HG02571 (cell line): ENCODE measurements around the gene DGKI.

Experiments used
- ATAC-seq: cut with Tn5 transposase; IDR thresholded peaks from one replicate; pipeline ENCODE4 v1.9.1; 2021; ENCODE audit warnings: mild to moderate bottlenecking, moderate library complexity; ENCODE audit not compliant: unreplicated experiment

The DGKI gene

GRCh38 chr7:137388916-137389315, 457.9 kb downstream of the DGKI start:
- ATAC-seq = no peak

- no peak for ATAC-seq
Observed at GRCh38 chr7:137386966-137387365, 459.8 kb downstream of the DGKI start.

DNA sequence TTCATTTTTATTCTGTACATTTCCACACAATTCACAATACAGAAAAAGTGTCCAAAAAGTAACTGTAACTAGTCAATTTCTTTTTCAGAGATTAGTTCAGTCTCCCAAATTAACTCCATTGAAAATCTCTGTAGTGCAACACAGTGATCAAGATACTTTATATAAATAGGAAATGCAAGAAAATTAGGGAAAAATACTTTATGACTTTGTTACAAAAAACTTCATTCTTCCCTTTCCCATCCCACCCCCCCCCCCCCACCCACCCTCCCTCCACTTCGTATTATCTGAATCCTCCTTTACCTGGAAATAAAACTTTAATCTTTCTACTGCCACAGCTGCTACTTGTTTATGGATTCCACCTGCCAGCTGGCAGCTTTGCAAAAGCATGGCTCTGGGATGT, 465.7 kb downstream of the DGKI start:
- ATAC-seq = no peak

GRCh38 chr7:137373507-137373906, 473.3 kb downstream of the DGKI start:
- no peak for ATAC-seq

- no peak for ATAC-seq
Observed at GRCh38 chr7:137371616-137372015, 475.2 kb downstream of the DGKI start.

GRCh38 chr7:137366995-137367394, 479.8 kb downstream of the DGKI start:
- ATAC-seq = no peak

DNA sequence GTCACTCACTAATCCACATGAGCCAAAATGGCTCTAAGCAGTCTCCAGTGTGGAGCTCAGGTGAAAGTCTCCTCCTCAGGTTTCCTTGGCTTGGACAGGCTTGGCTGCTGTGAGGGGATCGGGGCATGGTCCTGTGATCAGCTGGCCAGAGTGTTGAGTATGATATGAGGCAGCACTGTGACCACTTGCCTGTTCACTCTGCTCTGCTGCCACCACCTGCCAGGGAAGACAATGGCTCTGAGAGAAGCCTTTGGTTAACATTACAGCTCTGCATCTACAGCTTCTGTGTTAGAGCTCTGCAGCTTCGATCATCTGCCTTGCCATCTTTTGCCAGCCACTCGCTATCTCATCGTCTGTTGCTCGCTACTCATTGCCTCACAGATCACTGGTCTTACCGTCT, 483.1 kb downstream of the DGKI start:
- no peak for ATAC-seq

DNA sequence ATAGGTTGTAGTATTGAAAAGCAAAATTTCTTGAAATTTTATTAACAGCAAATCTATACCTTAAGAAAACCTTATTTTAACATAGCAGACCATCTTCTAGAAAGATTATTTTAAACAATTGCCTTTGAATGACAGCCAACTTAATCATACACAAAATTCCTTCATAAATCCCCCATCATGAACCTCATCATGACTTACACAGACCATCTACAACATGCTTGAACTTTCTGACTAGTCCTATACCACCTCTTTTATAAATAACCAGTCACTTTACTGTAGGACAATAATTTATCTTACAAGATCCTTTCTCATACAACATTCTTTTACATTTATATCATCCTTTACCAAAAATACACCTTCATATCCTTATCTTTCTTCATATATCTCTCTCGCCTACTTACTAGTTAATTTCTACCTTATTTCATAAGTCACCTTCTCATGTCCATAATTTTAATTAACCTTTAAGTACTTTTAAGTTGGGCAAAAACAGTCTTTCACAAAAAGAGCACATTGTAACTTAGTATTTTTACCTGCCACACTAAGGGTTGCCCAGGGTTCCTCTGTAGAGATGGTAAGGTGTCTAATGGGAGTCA, 486.6 kb downstream of the DGKI start:
- no peak for ATAC-seq

DNA sequence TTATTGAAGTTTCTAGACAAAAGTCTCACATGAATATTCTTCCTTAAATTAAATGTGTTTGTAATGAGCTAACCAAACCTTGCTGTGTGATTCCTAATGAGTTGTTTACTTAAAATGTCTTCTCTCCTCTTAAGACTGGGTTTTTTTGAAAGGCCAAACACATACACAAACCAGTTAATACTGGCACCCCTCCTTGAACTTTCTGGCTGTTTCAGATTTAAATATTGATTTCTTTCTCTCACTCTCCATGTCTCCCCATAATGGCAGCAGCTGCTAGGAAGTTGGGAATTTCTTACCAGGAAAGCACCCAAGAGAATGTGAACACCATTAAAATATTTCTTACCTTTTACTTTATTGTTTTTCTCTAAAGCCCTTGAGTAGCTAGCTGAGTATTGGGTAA, 491.8 kb downstream of the DGKI start:
- no peak for ATAC-seq

GRCh38 chr7:137354396-137354795, 492.4 kb downstream of the DGKI start:
- ATAC-seq = no peak

- ATAC-seq = no peak
Observed at GRCh38 chr7:137351941-137352340, 494.8 kb downstream of the DGKI start.

- ATAC-seq = no peak
Observed at GRCh38 chr7:137345799-137346449, 500.9 kb downstream of the DGKI start.

GRCh38 chr7:137343281-137343841, 503.4 kb downstream of the DGKI start, which contains the start of gene PTN:
TSS of gene PTN (minus strand) at chr7:137343733. CDS start at chr7:137254973, 88,760 bp downstream.
- ATAC-seq = no peak

DNA sequence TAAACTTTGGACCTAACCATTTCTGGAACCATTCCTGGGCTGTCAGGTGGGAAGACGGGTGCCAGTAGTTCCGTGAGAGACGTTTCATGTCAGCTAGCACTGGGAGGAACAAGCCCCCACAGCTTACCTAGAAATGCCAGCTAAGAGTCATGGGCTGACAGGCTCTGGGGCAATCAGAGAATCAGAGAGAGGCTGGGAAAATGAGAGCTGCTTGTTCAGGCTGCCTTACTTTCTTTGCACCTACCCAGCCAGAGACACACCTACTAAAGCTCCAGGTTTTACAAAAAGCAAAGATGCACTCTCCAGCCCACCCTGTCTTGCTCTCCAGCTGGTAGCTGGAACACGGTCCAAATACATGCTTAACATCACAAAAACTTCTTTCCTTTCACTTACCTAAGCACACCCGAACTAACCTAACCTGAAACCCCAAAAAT, 503.9 kb downstream of the DGKI start:
- no peak for ATAC-seq

GRCh38 chr7:137342265-137342664, 504.5 kb downstream of the DGKI start:
- no peak for ATAC-seq

GRCh38 chr7:137337902-137338301, 508.9 kb downstream of the DGKI start:
- ATAC-seq = no peak

- ATAC-seq = no peak
Observed at GRCh38 chr7:137335814-137336213, 511.0 kb downstream of the DGKI start.

GRCh38 chr7:137331378-137331777, 515.4 kb downstream of the DGKI start:
- ATAC-seq = no peak
